Measurements from ENCODE around the gene RNF123.

The RNF123 gene

DNA sequence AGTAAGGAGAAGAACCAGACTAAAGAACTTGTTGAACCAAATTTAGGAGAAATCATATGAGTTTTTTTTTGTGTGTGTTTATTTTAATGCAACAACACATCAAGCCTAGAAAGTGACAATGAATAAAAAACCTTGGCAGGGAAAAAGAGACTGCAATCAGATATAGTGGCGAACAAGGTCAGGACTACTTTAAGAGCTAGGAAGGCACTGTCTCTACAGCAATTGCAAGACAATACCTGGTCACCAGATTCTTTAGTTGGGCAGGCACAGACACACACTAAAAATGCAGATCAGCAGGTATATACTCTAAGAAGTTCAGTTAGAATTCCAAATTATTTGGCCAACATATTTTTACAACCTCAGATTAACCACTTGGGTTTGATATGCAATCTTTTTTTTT is 65.2 kb downstream of the RNF123 start:
- no peak for TF ChIP-seq POLR2AphosphoS5 (IDR thresholded peaks at IDR 0.05; ENCODE audit: low read depth, low read length)
- TF ChIP-seq FOXP2 (optimal IDR thresholded peaks at IDR 0.05; ENCODE audit: borderline replicate concordance, extremely low read depth, extremely low read length, insufficient read depth): no peak
- TF ChIP-seq SIN3A (IDR thresholded peaks at IDR 0.05; ENCODE audit: borderline replicate concordance, insufficient read depth, low read length): no peak
- no peak for TF ChIP-seq TAF1 (IDR thresholded peaks at IDR 0.05; ENCODE audit: borderline replicate concordance, insufficient read depth, low read length)
- TF ChIP-seq REST (IDR thresholded peaks at IDR 0.05; ENCODE audit: insufficient read depth in 1 of 2, low read depth in 2 of 2, low read length in 2 of 2): no peak

DNA sequence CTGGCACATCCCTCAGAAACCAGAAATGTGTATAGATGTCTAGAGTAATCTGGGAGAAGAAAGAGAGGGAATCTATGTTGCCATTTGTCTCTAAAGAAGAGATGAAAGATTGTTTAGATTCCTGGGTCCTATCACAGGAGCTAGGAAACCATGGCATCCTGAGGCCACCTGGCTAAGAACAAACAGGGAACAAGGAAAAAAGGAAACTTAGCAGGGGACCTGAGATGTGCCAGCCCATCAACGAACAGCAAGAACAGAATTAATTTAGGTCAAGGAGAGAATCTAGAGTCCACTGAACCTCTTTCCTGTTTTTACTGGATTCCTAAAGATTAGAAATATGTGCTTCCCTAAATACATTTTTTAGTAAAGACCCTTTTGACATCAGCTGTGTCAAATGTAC is 66.7 kb downstream of the RNF123 start:
- TF ChIP-seq REST (IDR thresholded peaks at IDR 0.05; ENCODE audit: insufficient read depth in 1 of 2, low read depth in 2 of 2, low read length in 2 of 2): no peak
- no peak for TF ChIP-seq FOXP2 (optimal IDR thresholded peaks at IDR 0.05; ENCODE audit: borderline replicate concordance, extremely low read depth, extremely low read length, insufficient read depth)
- no peak for TF ChIP-seq SIN3A (IDR thresholded peaks at IDR 0.05; ENCODE audit: borderline replicate concordance, insufficient read depth, low read length)

DNA sequence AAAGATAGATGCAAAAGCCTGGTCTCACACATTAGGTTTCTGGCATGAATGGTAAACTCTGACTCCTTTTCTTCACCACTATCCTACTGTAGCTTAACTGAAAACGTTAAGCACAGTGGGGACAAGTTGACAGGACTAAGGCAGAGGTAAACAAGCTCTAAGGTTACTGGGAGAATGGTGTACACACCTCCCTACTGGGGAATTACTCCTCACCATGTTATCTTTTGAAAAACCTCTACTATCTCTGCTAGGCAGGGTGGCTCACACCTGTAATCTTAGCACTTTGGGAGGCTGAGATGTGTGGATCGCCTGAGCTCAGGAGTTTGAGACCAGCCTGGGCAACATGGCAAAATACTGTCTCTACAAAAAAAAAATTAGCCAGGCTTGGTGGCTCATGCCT is 67.8 kb downstream of the RNF123 start:
- TF ChIP-seq FOXP2 (optimal IDR thresholded peaks at IDR 0.05; ENCODE audit: borderline replicate concordance, extremely low read depth, extremely low read length, insufficient read depth) (no peak), REST (IDR thresholded peaks at IDR 0.05; ENCODE audit: insufficient read depth in 1 of 2, low read depth in 2 of 2, low read length in 2 of 2) (no peak), TAF1 (IDR thresholded peaks at IDR 0.05; ENCODE audit: borderline replicate concordance, insufficient read depth, low read length) (no peak), POLR2AphosphoS5 (IDR thresholded peaks at IDR 0.05; ENCODE audit: low read depth, low read length) (no peak), SIN3A (IDR thresholded peaks at IDR 0.05; ENCODE audit: borderline replicate concordance, insufficient read depth, low read length) (no peak)

DNA sequence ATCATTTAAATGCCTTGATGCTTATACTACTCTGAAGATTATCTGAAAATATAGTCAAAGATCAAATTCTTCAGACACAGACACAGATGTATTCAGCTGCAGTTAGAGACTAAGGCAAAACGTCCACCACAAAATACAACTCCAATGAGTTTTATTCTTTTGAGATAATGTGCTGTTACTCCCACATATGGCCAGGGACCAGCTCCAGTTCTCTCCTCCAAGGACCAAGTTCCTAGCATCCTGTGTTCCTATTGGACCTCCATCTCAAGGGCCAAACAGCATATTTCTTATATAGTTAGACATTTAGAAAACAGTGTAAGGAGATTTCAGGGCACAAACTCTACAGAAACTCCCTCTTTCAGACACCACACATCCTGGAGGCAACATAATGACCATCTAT is 69.9 kb downstream of the RNF123 start:
- TF ChIP-seq FOXP2 (optimal IDR thresholded peaks at IDR 0.05; ENCODE audit: borderline replicate concordance, extremely low read depth, extremely low read length, insufficient read depth) (no peak), POLR2AphosphoS5 (IDR thresholded peaks at IDR 0.05; ENCODE audit: low read depth, low read length) (no peak), TAF1 (IDR thresholded peaks at IDR 0.05; ENCODE audit: borderline replicate concordance, insufficient read depth, low read length) (no peak), SIN3A (IDR thresholded peaks at IDR 0.05; ENCODE audit: borderline replicate concordance, insufficient read depth, low read length) (no peak), REST (IDR thresholded peaks at IDR 0.05; ENCODE audit: insufficient read depth in 1 of 2, low read depth in 2 of 2, low read length in 2 of 2) (no peak)

- no peak for TF ChIP-seq REST (IDR thresholded peaks at IDR 0.05; ENCODE audit: insufficient read depth in 1 of 2, low read depth in 2 of 2, low read length in 2 of 2)
- TF ChIP-seq TAF1 (IDR thresholded peaks at IDR 0.05; ENCODE audit: borderline replicate concordance, insufficient read depth, low read length): no peak
Observed at GRCh38 chr3:49761661-49762060, 72.3 kb downstream of the RNF123 start.

Data from PFSK-1 (cell line).